GM20431 (cell line): ENCODE data around the gene EPHA4.

Experiments
- in situ Hi-C: fragments of 300-500 bp; cut with MseI, MboI; formaldehyde crosslinking; loops from one replicate; pipeline ENCODE4 v1.15.0; 2020; ENCODE audit warnings: low sequenced_read_pairs; ENCODE audit not compliant: unreplicated experiment

The EPHA4 gene

GRCh38 chr2:221551864-221552263, 20.2 kb downstream of the EPHA4 start:
- in situ Hi-C loops: no loop called here

GRCh38 chr2:221549143-221549542, 23.0 kb downstream of the EPHA4 start:
- in situ Hi-C loops: no loop called here

- in situ Hi-C loops: no loop called here
These were observed 25.4 kb downstream of the EPHA4 start for GRCh38 chr2:221546505-221547225.

GRCh38 chr2:221541131-221541735, 30.9 kb downstream of the EPHA4 start:
- in situ Hi-C loops: no loop called here

- in situ Hi-C loops: no loop called here
These were observed 32.9 kb downstream of the EPHA4 start for GRCh38 chr2:221539246-221539645.

GRCh38 chr2:221535824-221536223, 36.3 kb downstream of the EPHA4 start:
- in situ Hi-C loops: no loop called here

GRCh38 chr2:221533299-221533698, 38.8 kb downstream of the EPHA4 start:
- in situ Hi-C loops: no loop called here

- in situ Hi-C loops: no loop called here
These were observed 39.5 kb downstream of the EPHA4 start for GRCh38 chr2:221532641-221533040.

GRCh38 chr2:221530653-221531037, 41.5 kb downstream of the EPHA4 start:
- in situ Hi-C loops: no loop called here

- in situ Hi-C loops: no loop called here
These were observed 42.0 kb downstream of the EPHA4 start for GRCh38 chr2:221529943-221530652.

- in situ Hi-C loops: no loop called here
These were observed 42.7 kb downstream of the EPHA4 start for GRCh38 chr2:221529177-221529942.

GRCh38 chr2:221527776-221528309, 44.3 kb downstream of the EPHA4 start:
- in situ Hi-C loops: no loop called here

- in situ Hi-C loops: no loop called here
These were observed 47.9 kb downstream of the EPHA4 start for GRCh38 chr2:221524158-221524557.

GRCh38 chr2:221521233-221521845, 50.8 kb downstream of the EPHA4 start:
- in situ Hi-C loops: no loop called here

GRCh38 chr2:221518935-221519625, 53.0 kb downstream of the EPHA4 start:
- in situ Hi-C loops: no loop called here

- in situ Hi-C loops: no loop called here
These were observed 53.7 kb downstream of the EPHA4 start for GRCh38 chr2:221518201-221518934.

GRCh38 chr2:221517696-221518151, 54.4 kb downstream of the EPHA4 start:
- in situ Hi-C loops: no loop called here

GRCh38 chr2:221517146-221517695, 54.9 kb downstream of the EPHA4 start:
- in situ Hi-C loops: no loop called here
